Measurements from ENCODE around the gene DEFB131B. TPM values are rescaled to one million over a fixed set of nuclear protein-coding genes. Genes with fewer than 3 reads are reported as not detected.
"Not testable (repeated sequence)": the region's sequence is repeated elsewhere in the genome, so short reads cannot be mapped to it uniquely, and the experiment has no call there.

Gene DEFB131B
- total and polyA plus RNA-seq, 9 of the 15 experiments (the other 6 are each of a cell fraction or from before 2014, with no cell fraction given): not detected

- BruUV-seq (replicated peaks); H3K9ac ChIP-seq (ENCODE audit: insufficient read depth in 1 of 2, low read depth in 2 of 2, low read length in 2 of 2); H3K4me2 ChIP-seq (ENCODE audit: insufficient read depth, low read length); H4K20me1 ChIP-seq (replicated peaks; ENCODE audit: control insufficient read depth, insufficient read depth, low read length); H3K9me3 ChIP-seq (replicated peaks; ENCODE audit: control insufficient read depth, insufficient read depth, low read depth, low read length); in situ Hi-C loops (cut with MboI); CTCF ChIA-PET (ENCODE audit: low intra/inter-chr PET ratio); H3K79me2 ChIP-seq (ENCODE audit: control insufficient read depth, insufficient read depth, low read length); ATAC-seq; intact Hi-C loops (cut with micrococcal nuclease); POLR2A ChIA-PET; H3K4me3 ChIP-seq; H2AFZ ChIP-seq (ENCODE audit: low read depth, low read length); H3K4me1 ChIP-seq (replicated peaks in 1 of 2; ENCODE audit: control insufficient read depth in 2 of 2, insufficient read depth in 2 of 2, low read length in 2 of 2); DNase-seq (ENCODE audit: extremely low read depth in 1 of 4, low spot score in 3 of 4); H3K9me1 ChIP-seq (ENCODE audit: control insufficient read depth, insufficient read depth, low read length); H3K27me3 ChIP-seq (ENCODE audit: control insufficient read depth in 2 of 2, insufficient read depth in 2 of 2, low read length in 2 of 2); H3K27ac ChIP-seq (ENCODE audit: extremely low read depth, low read depth, low read length); FAIRE-seq; TF ChIP-seq JUND (tag; IDR thresholded peaks at IDR 0.05; ENCODE audit: borderline replicate concordance, low read depth, low read length): not testable (repeated sequence)
- 66% methylated on average over 10 of the region's 10 CpGs for WGBS (ENCODE audit: insufficient coverage, low coverage, missing lambda C conversion rate)
- peaks cover 26% of the 10 kb centered on the region; the same call in 2 of the 3 replicates for H3K36me3 ChIP-seq (ENCODE audit: control insufficient read depth, insufficient read depth, low read length)
- TF ChIP-seq JUND (IDR thresholded peaks at IDR 0.05; ENCODE audit: borderline replicate concordance, low read depth, low read length): peak; percentile 30; the same call in 1 of the 2 replicates
- peak in 2 of 3 experiments; percentile 11 to 20; a peak in 2 of 6 replicates for TF ChIP-seq CTCF (IDR thresholded peaks at IDR 0.05 in 2 of 3, conservative IDR thresholded peaks at IDR 0.05 in 1 of 3; ENCODE audit: insufficient read depth in 2 of 3, low read depth in 1 of 3, low read length in 3 of 3)
- TF ChIP-seq RAD21 (CRISPR knock-in tag; conservative IDR thresholded peaks at IDR 0.05 in 1 of 2, IDR thresholded peaks at IDR 0.05 in 1 of 2): peak in 1 of 2 experiments; percentile 22; a peak in 2 of 4 replicates
Observed at GRCh38 chr11:71911321-71911985, 33.2 kb downstream of the DEFB131B start.

- H3K4me2 ChIP-seq (ENCODE audit: insufficient read depth, low read length); H3K9me1 ChIP-seq (ENCODE audit: control insufficient read depth, insufficient read depth, low read length); H3K27ac ChIP-seq (ENCODE audit: extremely low read depth, low read depth, low read length); H3K9me3 ChIP-seq (replicated peaks; ENCODE audit: control insufficient read depth, insufficient read depth, low read depth, low read length); H3K27me3 ChIP-seq (ENCODE audit: control insufficient read depth in 2 of 2, insufficient read depth in 2 of 2, low read length in 2 of 2); H3K4me3 ChIP-seq; H3K4me1 ChIP-seq (replicated peaks in 1 of 2; ENCODE audit: control insufficient read depth in 2 of 2, insufficient read depth in 2 of 2, low read length in 2 of 2); ATAC-seq; in situ Hi-C loops (cut with MboI); BruUV-seq (replicated peaks); POLR2A ChIA-PET; H3K9ac ChIP-seq (ENCODE audit: insufficient read depth in 1 of 2, low read depth in 2 of 2, low read length in 2 of 2); DNase-seq (ENCODE audit: extremely low read depth in 1 of 4, low spot score in 3 of 4); FAIRE-seq; CTCF ChIA-PET (ENCODE audit: low intra/inter-chr PET ratio); intact Hi-C loops (cut with micrococcal nuclease); H3K79me2 ChIP-seq (ENCODE audit: control insufficient read depth, insufficient read depth, low read length); H4K20me1 ChIP-seq (replicated peaks; ENCODE audit: control insufficient read depth, insufficient read depth, low read length); H2AFZ ChIP-seq (ENCODE audit: low read depth, low read length): not testable (repeated sequence)
- WGBS (ENCODE audit: insufficient coverage, low coverage, missing lambda C conversion rate): 89% methylated on average over 10 of the region's 10 CpGs
- peaks cover 28% of the 10 kb centered on the region; the same call in 2 of the 3 replicates for H3K36me3 ChIP-seq (ENCODE audit: control insufficient read depth, insufficient read depth, low read length)
Observed at GRCh38 chr11:71911986-71912340, 33.7 kb downstream of the DEFB131B start.

All from K562 (cell line).